ENCODE measurements around the gene KCNN1.

Gene KCNN1

DNA sequence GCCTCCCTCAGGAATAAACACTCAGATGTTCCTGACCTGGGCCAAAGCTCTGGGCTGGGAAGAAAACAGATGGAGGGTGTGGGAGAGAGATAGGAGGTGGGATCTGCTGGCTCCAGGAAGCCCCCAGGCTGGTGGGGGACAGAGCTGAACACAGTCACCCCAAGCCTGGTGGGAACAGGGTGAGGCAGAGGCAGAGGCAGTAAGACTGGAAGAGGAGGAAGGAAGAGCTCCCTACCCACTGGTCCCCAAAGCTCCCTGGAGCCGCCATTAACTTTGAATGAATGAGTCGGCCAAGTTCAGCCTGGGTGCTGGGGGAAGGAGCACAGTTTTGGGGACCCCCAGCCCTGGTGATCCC lies 801 bp upstream of the KCNN1 start:
- DNase-seq (ENCODE audit: low spot score): no peak
- Histone ChIP-seq H3K9me3 (replicated peaks in 1 of 2; ENCODE audit: control insufficient read depth in 2 of 2, insufficient read depth in 1 of 2, low read depth in 1 of 2, low read length in 2 of 2) (no peaks in the 10 kb centered on the region), H2BK120ac (ENCODE audit: low read depth, low read length) (peak overlapping the region; percentile 87), H3K4ac (ENCODE audit: low read length) (no peak overlapping the region), H4K91ac (ENCODE audit: low read depth, low read length, poor library complexity) (no peak overlapping the region), H3K23ac (ENCODE audit: low read depth, low read length, poor library complexity) (no peak overlapping the region), H4K8ac (ENCODE audit: low read depth, low read length) (no peak overlapping the region), H2AFZ (ENCODE audit: low read length) (peak overlapping the region; percentile 85), H3K27ac (replicated peaks; ENCODE audit: low read length) (no peak overlapping the region), H3K14ac (ENCODE audit: low read length) (no peak overlapping the region), H2BK5ac (ENCODE audit: low read length) (peak overlapping the region; percentile 77), H3K4me1 (ENCODE audit: control insufficient read depth in 2 of 2, insufficient read depth in 1 of 2, low read depth in 1 of 2, low read length in 2 of 2) (peaks cover 13 to 18% of the 10 kb centered on the region in 2 donors), H3K79me1 (ENCODE audit: low read depth, low read length) (peaks cover 2% of the 10 kb centered on the region), H3K36me3 (replicated peaks in 1 of 2; ENCODE audit: control insufficient read depth in 2 of 2, insufficient read depth in 2 of 2, low read length in 2 of 2) (no peaks in the 10 kb centered on the region), H2BK15ac (ENCODE audit: low read length) (peak overlapping the region; percentile 59), H2AK5ac (ENCODE audit: low read depth, low read length) (peak overlapping the region; percentile 41), H3K4me2 (ENCODE audit: insufficient read depth, low read length, poor library complexity, severe bottlenecking) (no peak overlapping the region), H3K4me3 (ENCODE audit: low read length in 2 of 2) (no peak overlapping the region), H3K9ac (ENCODE audit: low read depth, low read length, poor library complexity) (no peak overlapping the region), H3K27me3 (ENCODE audit: control insufficient read depth in 3 of 3, insufficient read depth in 3 of 3, low read depth in 1 of 3, low read length in 3 of 3) (peaks cover 0 to 30% (median 11%) of the 10 kb centered on the region in 3 experiments), H3K18ac (ENCODE audit: low read length) (peak overlapping the region; percentile 35), H2BK12ac (ENCODE audit: low read length) (no peak overlapping the region)
- WGBS, 2 donors (ENCODE audit: extremely low coverage in 2 of 2, insufficient read length in 2 of 2, insufficient replicate concordance in 1 of 2): no CpG with 5 or more reads among the region's 2 CpGs

DNA sequence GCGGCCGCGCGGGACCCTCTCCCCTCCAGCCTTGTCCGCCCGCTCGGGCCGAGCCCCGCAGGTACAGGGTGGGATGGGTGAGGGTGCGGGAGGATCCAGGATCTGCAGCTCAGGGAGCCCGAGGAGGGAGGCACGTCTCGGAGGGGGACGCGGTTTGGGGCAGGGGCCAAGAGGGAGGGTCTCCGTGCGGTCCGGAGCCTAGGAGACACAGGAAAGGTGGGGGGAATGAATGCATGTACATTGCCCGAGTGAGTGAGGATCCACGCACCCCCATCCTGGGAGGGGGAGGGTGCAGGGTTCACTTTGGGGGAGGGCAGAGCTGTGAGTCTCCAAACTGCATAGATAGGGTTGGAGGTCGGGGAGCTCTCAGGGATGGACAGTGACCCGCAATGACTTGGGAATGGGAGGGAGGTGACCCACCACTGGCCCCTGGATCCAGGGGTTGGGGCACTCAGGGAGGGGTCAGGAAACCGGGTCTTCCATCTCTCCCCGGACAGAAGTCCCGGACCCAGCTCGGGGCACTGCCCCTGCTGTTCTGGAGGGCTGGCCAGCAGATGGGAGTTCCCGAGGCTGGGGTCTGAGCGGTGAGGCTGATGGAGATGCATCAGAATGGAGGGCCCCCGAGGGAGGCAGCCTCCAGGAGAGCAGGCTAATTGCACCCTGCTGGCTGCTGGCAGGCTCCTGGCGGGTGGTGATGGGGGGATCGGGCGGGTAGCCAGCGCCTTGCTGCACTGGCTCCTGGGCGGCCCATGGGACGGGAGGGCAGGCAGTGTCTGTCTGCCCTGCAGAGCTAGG lies 547 bp downstream of the KCNN1 start:
- no peak overlapping the region for H2BK5ac ChIP-seq (ENCODE audit: low read length)
- peak overlapping the region; percentile 100 for H3K4me2 ChIP-seq (ENCODE audit: insufficient read depth, low read length, poor library complexity, severe bottlenecking)
- H3K9ac ChIP-seq (ENCODE audit: low read depth, low read length, poor library complexity): peak overlapping the region; percentile 92
- H3K23ac ChIP-seq (ENCODE audit: low read depth, low read length, poor library complexity): peak overlapping the region; percentile 65
- no peak overlapping the region for H4K8ac ChIP-seq (ENCODE audit: low read depth, low read length)
- WGBS, 2 donors (ENCODE audit: extremely low coverage in 2 of 2, insufficient read length in 2 of 2, insufficient replicate concordance in 1 of 2): no CpG with 5 or more reads among the region's 35 CpGs
- peak overlapping the region; percentile 84 for H2AK5ac ChIP-seq (ENCODE audit: low read depth, low read length)
- H3K4me3 ChIP-seq (ENCODE audit: low read length in 2 of 2): peak overlapping the region; percentile 53 to 84
- H3K9me3 ChIP-seq (replicated peaks in 1 of 2; ENCODE audit: control insufficient read depth in 2 of 2, insufficient read depth in 1 of 2, low read depth in 1 of 2, low read length in 2 of 2): no peaks in the 10 kb centered on the region
- no peak overlapping the region for H2BK12ac ChIP-seq (ENCODE audit: low read length)
- peak overlapping the region; percentile 32 for H3K4ac ChIP-seq (ENCODE audit: low read length)
- peak overlapping the region; percentile 72 for H3K14ac ChIP-seq (ENCODE audit: low read length)
- H3K79me1 ChIP-seq (ENCODE audit: low read depth, low read length): peaks cover 2% of the 10 kb centered on the region
- no peaks in the 10 kb centered on the region for H3K36me3 ChIP-seq (replicated peaks in 1 of 2; ENCODE audit: control insufficient read depth in 2 of 2, insufficient read depth in 2 of 2, low read length in 2 of 2)
- H2AFZ ChIP-seq (ENCODE audit: low read length): peak overlapping the region; percentile 68
- no peak for DNase-seq (ENCODE audit: low spot score)
- H3K18ac ChIP-seq (ENCODE audit: low read length): peak overlapping the region; percentile 95
- no peak overlapping the region for H2BK120ac ChIP-seq (ENCODE audit: low read depth, low read length)
- H3K4me1 ChIP-seq (ENCODE audit: control insufficient read depth in 2 of 2, insufficient read depth in 1 of 2, low read depth in 1 of 2, low read length in 2 of 2): peaks cover 13 to 18% of the 10 kb centered on the region in 2 donors
- H3K27ac ChIP-seq (replicated peaks; ENCODE audit: low read length): no peak overlapping the region
- peaks cover 0 to 30% (median 11%) of the 10 kb centered on the region in 3 experiments for H3K27me3 ChIP-seq (ENCODE audit: control insufficient read depth in 3 of 3, insufficient read depth in 3 of 3, low read depth in 1 of 3, low read length in 3 of 3)
- H4K91ac ChIP-seq (ENCODE audit: low read depth, low read length, poor library complexity): no peak overlapping the region
- no peak overlapping the region for H2BK15ac ChIP-seq (ENCODE audit: low read length)

DNA sequence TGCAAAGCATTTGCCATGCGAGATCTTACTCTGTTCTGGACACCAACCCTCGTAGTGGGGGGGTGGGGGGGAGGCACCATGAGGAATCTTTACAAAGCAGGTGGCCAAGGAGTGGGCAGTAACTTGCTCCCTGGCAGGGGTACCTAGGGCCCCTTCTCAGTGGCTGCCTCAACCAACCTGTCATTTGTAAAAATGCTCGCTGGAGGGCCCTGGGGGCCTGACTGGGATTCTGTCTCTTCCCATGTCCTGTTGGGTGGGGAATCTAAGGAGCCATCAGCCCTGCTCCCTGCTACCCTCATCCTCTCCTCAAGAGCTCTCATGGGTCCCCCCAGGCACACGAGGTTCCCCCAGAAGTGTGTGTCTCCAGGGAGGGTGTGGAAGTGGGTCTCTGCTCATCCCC lies 1.5 kb downstream of the KCNN1 start:
- Histone ChIP-seq H2AFZ (ENCODE audit: low read length) (no peak overlapping the region), H4K91ac (ENCODE audit: low read depth, low read length, poor library complexity) (no peak overlapping the region)

DNA sequence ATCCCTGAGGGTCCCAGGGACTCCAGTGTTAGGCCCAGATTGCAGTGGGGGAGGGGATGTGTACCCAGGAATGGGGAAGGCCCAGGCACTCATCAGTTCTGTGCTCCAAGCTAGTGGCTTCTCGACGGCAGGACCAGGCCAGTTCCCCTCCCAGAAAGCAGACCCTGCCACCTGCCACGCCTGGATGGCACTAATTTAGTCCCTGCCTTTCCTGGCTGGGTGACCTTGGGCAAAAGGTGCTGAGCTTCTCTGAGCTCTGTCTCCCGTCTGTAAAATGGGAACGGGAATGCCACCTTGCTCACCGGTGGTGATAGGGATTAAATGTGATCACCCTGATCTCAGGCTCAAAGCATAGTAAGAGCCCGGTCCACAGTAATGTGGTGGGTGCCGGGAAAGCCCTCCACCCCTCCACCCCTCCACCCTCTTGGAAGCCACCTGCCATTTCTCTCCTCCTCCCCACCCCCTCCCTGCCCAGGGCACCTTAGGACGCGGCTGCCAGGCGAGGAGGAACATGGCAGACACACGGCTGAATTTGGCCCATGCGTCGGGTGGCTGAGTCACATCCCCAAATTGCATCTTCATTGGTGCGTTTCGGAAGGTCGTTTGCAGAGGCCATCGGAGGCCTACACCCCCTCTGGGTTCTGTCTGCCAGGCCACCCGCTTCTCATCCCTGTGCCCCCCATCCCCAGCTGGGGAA lies 2.3 kb downstream of the KCNN1 start:
- Histone ChIP-seq H3K14ac (ENCODE audit: low read length) (no peak overlapping the region), H3K9me3 (replicated peaks in 1 of 2; ENCODE audit: control insufficient read depth in 2 of 2, insufficient read depth in 1 of 2, low read depth in 1 of 2, low read length in 2 of 2) (no peaks in the 10 kb centered on the region), H2BK120ac (ENCODE audit: low read depth, low read length) (no peak overlapping the region), H3K4me1 (ENCODE audit: control insufficient read depth in 2 of 2, insufficient read depth in 1 of 2, low read depth in 1 of 2, low read length in 2 of 2) (peaks cover 13 to 18% of the 10 kb centered on the region in 2 donors), H2AFZ (ENCODE audit: low read length) (no peak overlapping the region), H3K9ac (ENCODE audit: low read depth, low read length, poor library complexity) (no peak overlapping the region), H2BK15ac (ENCODE audit: low read length) (peak overlapping the region; percentile 67), H4K91ac (ENCODE audit: low read depth, low read length, poor library complexity) (no peak overlapping the region), H3K23ac (ENCODE audit: low read depth, low read length, poor library complexity) (peak overlapping the region; percentile 73), H3K4me3 (ENCODE audit: low read length in 2 of 2) (no peak overlapping the region), H3K27me3 (ENCODE audit: control insufficient read depth in 3 of 3, insufficient read depth in 3 of 3, low read depth in 1 of 3, low read length in 3 of 3) (peaks cover 0 to 30% (median 11%) of the 10 kb centered on the region in 3 experiments), H3K4ac (ENCODE audit: low read length) (peak overlapping the region; percentile 23), H3K27ac (replicated peaks; ENCODE audit: low read length) (no peak overlapping the region), H3K18ac (ENCODE audit: low read length) (peak overlapping the region; percentile 48), H3K36me3 (replicated peaks in 1 of 2; ENCODE audit: control insufficient read depth in 2 of 2, insufficient read depth in 2 of 2, low read length in 2 of 2) (no peaks in the 10 kb centered on the region), H2BK12ac (ENCODE audit: low read length) (no peak overlapping the region), H3K79me1 (ENCODE audit: low read depth, low read length) (peaks cover 2% of the 10 kb centered on the region), H2AK5ac (ENCODE audit: low read depth, low read length) (peak overlapping the region; percentile 53), H3K4me2 (ENCODE audit: insufficient read depth, low read length, poor library complexity, severe bottlenecking) (no peak overlapping the region), H4K8ac (ENCODE audit: low read depth, low read length) (no peak overlapping the region), H2BK5ac (ENCODE audit: low read length) (peak overlapping the region; percentile 53)
- DNase-seq (ENCODE audit: low spot score): no peak
- WGBS, 2 donors (ENCODE audit: extremely low coverage in 2 of 2, insufficient read length in 2 of 2, insufficient replicate concordance in 1 of 2): no CpG with 5 or more reads among the region's 19 CpGs

More for the DNA sequence above, 1.5 kb downstream of the KCNN1 start:
- Histone ChIP-seq H2BK5ac (ENCODE audit: low read length) (no peak overlapping the region), H3K4me1 (ENCODE audit: control insufficient read depth in 2 of 2, insufficient read depth in 1 of 2, low read depth in 1 of 2, low read length in 2 of 2) (peaks cover 13 to 18% of the 10 kb centered on the region in 2 donors), H3K4me3 (ENCODE audit: low read length in 2 of 2) (no peak overlapping the region), H3K9me3 (replicated peaks in 1 of 2; ENCODE audit: control insufficient read depth in 2 of 2, insufficient read depth in 1 of 2, low read depth in 1 of 2, low read length in 2 of 2) (no peaks in the 10 kb centered on the region), H3K18ac (ENCODE audit: low read length) (no peak overlapping the region), H3K36me3 (replicated peaks in 1 of 2; ENCODE audit: control insufficient read depth in 2 of 2, insufficient read depth in 2 of 2, low read length in 2 of 2) (no peaks in the 10 kb centered on the region), H4K8ac (ENCODE audit: low read depth, low read length) (no peak overlapping the region), H3K27me3 (ENCODE audit: control insufficient read depth in 3 of 3, insufficient read depth in 3 of 3, low read depth in 1 of 3, low read length in 3 of 3) (peaks cover 0 to 30% (median 11%) of the 10 kb centered on the region in 3 experiments), H3K23ac (ENCODE audit: low read depth, low read length, poor library complexity) (peak overlapping the region; percentile 80), H2AK5ac (ENCODE audit: low read depth, low read length) (peak overlapping the region; percentile 74), H3K14ac (ENCODE audit: low read length) (no peak overlapping the region), H2BK120ac (ENCODE audit: low read depth, low read length) (no peak overlapping the region), H3K79me1 (ENCODE audit: low read depth, low read length) (peaks cover 2% of the 10 kb centered on the region), H2BK12ac (ENCODE audit: low read length) (no peak overlapping the region), H3K9ac (ENCODE audit: low read depth, low read length, poor library complexity) (no peak overlapping the region), H3K27ac (replicated peaks; ENCODE audit: low read length) (no peak overlapping the region), H3K4ac (ENCODE audit: low read length) (no peak overlapping the region), H2BK15ac (ENCODE audit: low read length) (peak overlapping the region; percentile 58), H3K4me2 (ENCODE audit: insufficient read depth, low read length, poor library complexity, severe bottlenecking) (no peak overlapping the region)
- no peak for DNase-seq (ENCODE audit: low spot score)
- no CpG with 5 or more reads among the region's 4 CpGs for WGBS, 2 donors (ENCODE audit: extremely low coverage in 2 of 2, insufficient read length in 2 of 2, insufficient replicate concordance in 1 of 2)
